Transverse colon (tissue), 4 donors: ENCODE measurements around the gene MYRF. TPM values are rescaled to one million over a fixed set of nuclear protein-coding genes. Genes with fewer than 3 reads are reported as not detected.
A peak's percentile ranks its signal among the peaks of the same experiment; 100 is the strongest.

Experiments
- DNase-seq: peaks from one replicate; pipeline ENCODE4 v3.0.0-alpha.2; 2019
- H3K27ac ChIP-seq, 4 donors: fragments of 200-600 bp; sonication (generic); 2 replicates each; pipeline ENCODE4 v1.5.1; 2016 to 2018; ENCODE audit warnings: inconsistent platforms in 4 of 4
- H3K27me3 ChIP-seq: fragments of 200-600 bp; sonication (generic); 2 replicates; pipeline ENCODE4 v1.5.1; 2017; ENCODE audit warnings: inconsistent platforms
- H3K36me3 ChIP-seq, 4 donors: fragments of 200-600 bp; sonication (generic); 2 replicates each; pipeline ENCODE4 v1.5.1; 2017 to 2019; ENCODE audit warnings: inconsistent platforms in 4 of 4
- H3K4me1 ChIP-seq, 4 donors: fragments of 200-600 bp; sonication (generic); 2 replicates each; pipeline ENCODE4 v1.5.1; 2017 to 2020; ENCODE audit warnings: inconsistent platforms in 4 of 4
- H3K4me3 ChIP-seq, 4 donors: fragments of 200-600 bp; sonication (generic); 1 replicate in 1 of 4; 2 replicates in 3 of 4; pipeline versions ENCODE4 v1.5.1 to v1.6.1; 2017 to 2019; ENCODE audit warnings: inconsistent platforms in 4 of 4
- H3K9me3 ChIP-seq, 2 donors: fragments of 200-600 bp; sonication (generic); 2 replicates each; pipeline ENCODE4 v1.5.1; 2017 to 2019; ENCODE audit warnings: inconsistent platforms in 2 of 2
- EP300 ChIP-seq: sonication (generic); formaldehyde crosslinking; IDR thresholded peaks from one replicate; pipeline ENCODE4 v1.6.1; 2017; ENCODE audit warnings: antibody characterized with exemption, low read depth
- POLR2A ChIP-seq: fragments of 450-650 bp; IDR thresholded peaks from one replicate; pipeline ENCODE4 v1.6.1; 2016; ENCODE audit warnings: antibody characterized with exemption, mild to moderate bottlenecking, moderate library complexity
- POLR2AphosphoS5 ChIP-seq, 3 donors: sonication (generic); formaldehyde crosslinking; IDR thresholded peaks; one replicate each; pipeline ENCODE4 v1.6.1; 2016; ENCODE audit warnings: antibody characterized with exemption in 3 of 3
- WGBS, 2 donors: methylation state at CpG; one replicate each; pipeline ENCODE4 v1.1.5; 2018; ENCODE audit warnings: low coverage in 1 of 2; 5-methylcytosine and 5-hydroxymethylcytosine counted together
- in situ Hi-C, 4 donors: fragments of 200-750 bp; cut with MboI; loops; one replicate each; pipeline versions ENCODE4 v1.15.0 to v1.15.1; 2017; ENCODE audit warnings: low sequenced_read_pairs in 3 of 4, low pct_ligation_motif_present in 1 of 4, low pct_unique_long_range_greater_than_20kb in 1 of 4
- intact Hi-C: fragments of 100-400 bp; cut with DNase I; formaldehyde crosslinking; loops from one replicate; pipeline ENCODE4 v1.15.1; 2023; ENCODE audit warnings: low total_unique reads
- total RNA-seq, 4 donors: library from RNA; depleted of rRNA; stranded (reverse); fragments of >200 nt; gene quantifications; one replicate each; pipeline ENCODE4 v1.1.0, GENCODE V29; 2016
- TF ChIP-seq, protein P1 (sequence below), 5 experiments: fragments of 200-600 bp in 3 of 5; fragments of 450-650 bp in 2 of 5; sonication (generic) in 3 of 5; IDR thresholded peaks; 1 replicate in 2 of 5; 2 replicates in 3 of 5; pipeline ENCODE4 v1.5.1; 2016 to 2017; ENCODE audit warnings: antibody characterized with exemption in 5 of 5, inconsistent platforms in 3 of 5, mild to moderate bottlenecking in 2 of 5, moderate library complexity in 1 of 5

Gene MYRF
- total RNA-seq, 4 donors from 2014 or later, result 2.0 to 14.2 (median 10.7) TPM

DNA sequence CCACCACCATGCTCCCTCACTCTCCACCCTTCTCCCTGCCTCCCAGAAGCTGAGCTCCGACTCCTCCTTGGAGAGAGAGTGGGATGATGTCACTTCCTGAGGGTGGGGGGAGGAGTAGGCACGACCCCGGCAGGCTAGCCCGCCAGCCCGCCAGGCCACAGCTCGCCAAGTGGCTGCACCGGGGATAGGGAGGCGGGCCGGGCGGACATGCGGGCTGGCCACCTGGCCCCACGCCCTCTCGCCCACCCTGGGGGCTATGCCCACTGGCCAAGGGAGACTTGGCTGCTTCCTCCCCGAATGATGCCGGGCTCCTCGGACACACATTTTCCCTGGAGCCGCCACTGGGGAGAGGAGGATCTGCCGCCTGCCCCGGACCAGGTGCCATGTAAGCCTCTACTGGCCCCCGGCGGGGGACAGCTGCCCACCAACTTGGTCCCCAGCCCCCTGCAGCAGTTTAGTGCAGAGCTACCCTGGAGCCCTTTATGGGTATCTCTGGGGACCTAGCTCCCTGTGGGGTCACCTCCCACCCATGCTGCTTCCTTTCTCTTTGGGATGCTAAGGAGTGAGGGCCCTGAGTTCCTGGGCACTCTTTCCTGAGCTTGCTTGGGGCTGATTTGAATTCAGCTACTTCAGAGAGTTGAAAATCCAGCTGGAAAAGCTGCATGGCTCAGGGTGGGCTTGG, 33.7 kb upstream of the MYRF start:
- Histone ChIP-seq H3K27ac (peak overlapping the region; percentile 5 to 42 (median 26)), H3K4me3 (peak overlapping the region; percentile 7 to 40 (median 22)), H3K27me3 (no peaks in the 10 kb centered on the region), H3K4me1 (peaks cover 8 to 31% (median 22%) of the 10 kb centered on the region in 4 donors), H3K9me3 (no peaks in the 10 kb centered on the region), H3K36me3 (no peaks in the 10 kb centered on the region)
- 53% methylated on average over 4 of the region's 21 CpGs; no CpG with 5 or more reads in 1 of the 2 donors for WGBS, 2 donors
- TF ChIP-seq, protein P1, sequence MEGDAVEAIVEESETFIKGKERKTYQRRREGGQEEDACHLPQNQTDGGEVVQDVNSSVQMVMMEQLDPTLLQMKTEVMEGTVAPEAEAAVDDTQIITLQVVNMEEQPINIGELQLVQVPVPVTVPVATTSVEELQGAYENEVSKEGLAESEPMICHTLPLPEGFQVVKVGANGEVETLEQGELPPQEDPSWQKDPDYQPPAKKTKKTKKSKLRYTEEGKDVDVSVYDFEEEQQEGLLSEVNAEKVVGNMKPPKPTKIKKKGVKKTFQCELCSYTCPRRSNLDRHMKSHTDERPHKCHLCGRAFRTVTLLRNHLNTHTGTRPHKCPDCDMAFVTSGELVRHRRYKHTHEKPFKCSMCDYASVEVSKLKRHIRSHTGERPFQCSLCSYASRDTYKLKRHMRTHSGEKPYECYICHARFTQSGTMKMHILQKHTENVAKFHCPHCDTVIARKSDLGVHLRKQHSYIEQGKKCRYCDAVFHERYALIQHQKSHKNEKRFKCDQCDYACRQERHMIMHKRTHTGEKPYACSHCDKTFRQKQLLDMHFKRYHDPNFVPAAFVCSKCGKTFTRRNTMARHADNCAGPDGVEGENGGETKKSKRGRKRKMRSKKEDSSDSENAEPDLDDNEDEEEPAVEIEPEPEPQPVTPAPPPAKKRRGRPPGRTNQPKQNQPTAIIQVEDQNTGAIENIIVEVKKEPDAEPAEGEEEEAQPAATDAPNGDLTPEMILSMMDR (IDR thresholded peaks at IDR 0.05), result no peak
- TF ChIP-seq POLR2A (no peak), EP300 (no peak), POLR2AphosphoS5 (IDR thresholded peaks at IDR 0.05) (no peak)
- intact Hi-C loops (no loop called here), in situ Hi-C loops (no loop called here)
- no peak for DNase-seq

DNA sequence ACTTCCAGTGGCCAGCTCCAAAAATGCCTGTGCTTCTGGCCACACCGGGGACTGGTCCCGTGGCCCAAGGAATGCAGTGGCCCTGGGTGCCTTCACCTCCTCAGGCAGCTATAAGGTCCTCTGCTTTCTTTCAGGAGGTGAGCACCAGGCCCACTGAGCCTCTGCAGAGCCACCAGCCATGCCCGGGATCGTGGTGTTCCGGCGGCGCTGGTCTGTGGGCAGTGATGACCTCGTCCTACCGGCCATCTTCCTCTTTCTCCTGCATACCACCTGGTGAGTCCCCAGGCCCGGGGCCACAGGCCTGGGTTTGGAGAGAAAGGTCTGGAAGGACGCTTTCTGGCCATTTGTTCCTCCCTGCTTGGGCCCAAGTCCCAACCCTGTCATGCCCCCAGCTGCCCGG, 32.5 kb upstream of the MYRF start:
- no peaks in the 10 kb centered on the region for H3K9me3 ChIP-seq
- H3K4me3 ChIP-seq, result no peak overlapping the region
- no peak for DNase-seq
- H3K4me1 ChIP-seq, result peaks cover 8 to 31% (median 22%) of the 10 kb centered on the region in 4 donors
- no peak overlapping the region for H3K27ac ChIP-seq
- WGBS, 2 donors, result 80 to 84% methylated on average over 5 to 12 of the region's 12 CpGs
- H3K27me3 ChIP-seq, result no peaks in the 10 kb centered on the region
- in situ Hi-C loops, result loop anchor here in 1 of 4 donors (10.0 kb wide), 1 partner anchor 45 kb away; no protein-coding TSS in a partner anchor
- TF ChIP-seq POLR2A, result no peak
- TF ChIP-seq EP300, result no peak
- TF ChIP-seq, protein P1 (IDR thresholded peaks at IDR 0.05), result no peak
- no peak for TF ChIP-seq POLR2AphosphoS5 (IDR thresholded peaks at IDR 0.05)
- H3K36me3 ChIP-seq, result no peaks in the 10 kb centered on the region
- intact Hi-C loops, result no loop called here

DNA sequence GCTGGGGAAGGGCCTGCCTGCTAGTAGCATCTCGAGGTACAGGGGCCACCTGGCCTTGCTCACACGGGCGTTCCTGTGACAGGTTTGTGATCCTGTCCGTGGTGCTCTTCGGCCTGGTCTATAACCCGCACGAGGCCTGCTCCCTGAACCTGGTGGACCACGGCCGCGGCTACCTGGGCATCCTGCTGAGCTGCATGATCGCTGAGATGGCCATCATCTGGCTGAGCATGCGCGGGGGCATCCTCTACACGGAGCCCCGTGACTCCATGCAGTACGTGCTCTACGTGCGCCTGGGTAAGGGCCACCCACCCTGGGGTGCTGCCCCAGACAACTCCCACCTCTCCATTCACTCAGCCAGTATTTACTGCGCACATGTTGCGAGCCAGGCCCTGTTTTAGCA, 31.8 kb upstream of the MYRF start:
- WGBS, 2 donors, result 90% methylated on average over 18 of the region's 20 CpGs; no CpG with 5 or more reads in 1 of the 2 donors
- no peak overlapping the region for H3K27ac ChIP-seq
- peaks cover 8 to 31% (median 22%) of the 10 kb centered on the region in 4 donors for H3K4me1 ChIP-seq
- TF ChIP-seq, protein P1 (IDR thresholded peaks at IDR 0.05), result no peak
- intact Hi-C loops (no loop called here), in situ Hi-C loops (loop anchor here in 1 of 4 donors (10.0 kb wide), 1 partner anchor 46 kb away; no protein-coding TSS in a partner anchor)
- H3K4me3 ChIP-seq, result no peak overlapping the region
- H3K27me3 ChIP-seq, result no peaks in the 10 kb centered on the region
- DNase-seq, result no peak
- H3K9me3 ChIP-seq, result no peaks in the 10 kb centered on the region
- no peaks in the 10 kb centered on the region for H3K36me3 ChIP-seq

DNA sequence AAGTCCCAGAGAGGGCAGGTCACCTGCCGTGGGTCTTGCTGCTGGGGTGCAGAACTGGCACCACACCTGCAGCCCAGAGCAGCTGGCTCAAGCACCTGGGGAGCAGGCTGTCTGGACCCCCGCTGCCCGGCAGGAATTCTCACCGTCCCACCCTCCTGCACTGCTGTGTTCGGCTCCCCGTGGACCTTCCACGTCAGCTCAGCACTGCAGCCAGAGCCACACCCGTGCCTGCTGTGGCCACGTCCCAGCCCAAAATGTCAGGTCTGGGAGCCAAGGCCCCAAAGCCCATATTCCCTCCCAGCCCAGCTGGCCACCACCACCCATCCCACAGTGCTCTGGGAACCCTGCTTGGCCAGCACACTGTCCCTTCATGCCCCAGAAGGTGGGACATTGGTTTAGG, 28.0 kb upstream of the MYRF start:
- intact Hi-C loops (no loop called here), in situ Hi-C loops (loop anchor here in 1 of 4 donors (10.0 kb wide), 1 partner anchor 50 kb away; no protein-coding TSS in a partner anchor)
- DNase-seq, result no peak
- no peaks in the 10 kb centered on the region for H3K27me3 ChIP-seq
- no peaks in the 10 kb centered on the region for H3K9me3 ChIP-seq
- TF ChIP-seq POLR2A (no peak), EP300 (no peak), POLR2AphosphoS5 (IDR thresholded peaks at IDR 0.05) (no peak)
- TF ChIP-seq, protein P1 (IDR thresholded peaks at IDR 0.05), result no peak
- WGBS, 2 donors, result 77% methylated on average over 9 of the region's 9 CpGs; no CpG with 5 or more reads in 1 of the 2 donors
- no peak overlapping the region for H3K27ac ChIP-seq
- H3K4me3 ChIP-seq, result no peak overlapping the region
- H3K36me3 ChIP-seq, result no peaks in the 10 kb centered on the region
- H3K4me1 ChIP-seq, result no peaks in the 10 kb centered on the region
